H9 (cell line): Measurements from ENCODE around the gene MALRD1. TPM values are rescaled to one million over a fixed set of nuclear protein-coding genes. Genes with fewer than 3 reads are reported as not detected.

Experiments used
- DNase-seq: peaks from one replicate; pipeline ENCODE4 v3.0.0-alpha.2; 2017
- H2AFZ ChIP-seq: one replicate; pipeline ENCODE4 v1.6.1; 2013; ENCODE audit warnings: mild to moderate bottlenecking, low read length, control low read depth, moderate library complexity
- H2AK5ac ChIP-seq: 2 replicates; pipeline ENCODE4 v1.6.1; 2013; ENCODE audit warnings: low read length, control low read depth, mixed read lengths; ENCODE audit not compliant: insufficient read length
- H2BK120ac ChIP-seq: one replicate; pipeline ENCODE4 v1.6.1; 2013; ENCODE audit warnings: low read depth, mild to moderate bottlenecking, low read length, control low read depth, inconsistent platforms; ENCODE audit not compliant: poor library complexity, severe bottlenecking
- H2BK12ac ChIP-seq: 2 replicates; pipeline ENCODE4 v1.6.1; 2013; ENCODE audit warnings: low read length, control low read depth, mixed read lengths, low read depth; ENCODE audit not compliant: insufficient read length
- H2BK15ac ChIP-seq: 2 replicates; pipeline ENCODE4 v1.6.1; 2013; ENCODE audit warnings: low read depth, low read length, control low read depth
- H2BK20ac ChIP-seq: one replicate; pipeline ENCODE4 v1.6.1; 2013; ENCODE audit warnings: low read depth, mild to moderate bottlenecking, low read length, control low read depth, inconsistent platforms; ENCODE audit not compliant: poor library complexity, severe bottlenecking
- H2BK5ac ChIP-seq: 2 replicates; pipeline ENCODE4 v1.6.1; 2013; ENCODE audit warnings: low read length, control low read depth, mixed read lengths; ENCODE audit not compliant: insufficient read length
- H3K14ac ChIP-seq: 2 replicates; pipeline ENCODE4 v1.6.1; 2013; ENCODE audit warnings: low read length, control low read depth; ENCODE audit not compliant: insufficient read depth
- H3K18ac ChIP-seq: 2 replicates; pipeline ENCODE4 v1.6.1; 2013; ENCODE audit warnings: low read depth, mild to moderate bottlenecking, mixed read lengths, low read length, control low read depth; ENCODE audit not compliant: insufficient read length
- H3K23ac ChIP-seq: 2 replicates; pipeline ENCODE4 v1.6.1; 2013; ENCODE audit warnings: low read length, control low read depth, mixed read lengths, low read depth; ENCODE audit not compliant: insufficient read length
- H3K23me2 ChIP-seq: 2 replicates; pipeline ENCODE4 v1.6.1; 2013; ENCODE audit warnings: low read depth, mild to moderate bottlenecking, mixed read lengths, low read length, control low read depth; ENCODE audit not compliant: insufficient read length, poor library complexity, severe bottlenecking
- H3K27ac ChIP-seq: 2 replicates; pipeline ENCODE4 v1.5.1; 2013; ENCODE audit warnings: low read length, control low read depth, mixed read lengths, low read depth; ENCODE audit not compliant: insufficient read length
- H3K27me3 ChIP-seq: 2 replicates; pipeline ENCODE4 v1.6.1; 2013; ENCODE audit warnings: low read length, control low read depth, inconsistent platforms; ENCODE audit not compliant: insufficient read depth
- H3K4ac ChIP-seq: 2 replicates; pipeline ENCODE4 v1.6.1; 2013; ENCODE audit warnings: low read depth, mild to moderate bottlenecking, control low read depth, inconsistent platforms, low read length, moderate library complexity
- H3K4me1 ChIP-seq: 2 replicates; pipeline ENCODE4 v1.6.1; 2013; ENCODE audit warnings: low read length, control low read depth, inconsistent platforms; ENCODE audit not compliant: insufficient read depth
- H3K4me2 ChIP-seq: 2 replicates; pipeline ENCODE4 v1.6.1; 2013; ENCODE audit warnings: low read length, control low read depth, mixed read lengths; ENCODE audit not compliant: insufficient read length, insufficient read depth
- H3K56ac ChIP-seq: 2 replicates; pipeline ENCODE4 v1.6.1; 2013; ENCODE audit warnings: low read depth, mild to moderate bottlenecking, mixed read lengths, low read length, control low read depth; ENCODE audit not compliant: insufficient read length
- H3K79me1 ChIP-seq: 2 replicates; pipeline ENCODE4 v1.6.1; 2013; ENCODE audit warnings: low read depth, mild to moderate bottlenecking, moderate library complexity, low read length, control low read depth, inconsistent platforms; ENCODE audit not compliant: insufficient read depth, poor library complexity, severe bottlenecking
- H3K79me2 ChIP-seq: 2 replicates; pipeline ENCODE4 v1.6.1; 2013; ENCODE audit warnings: low read length, control low read depth, inconsistent platforms; ENCODE audit not compliant: insufficient read depth
- H3K9ac ChIP-seq: 2 replicates; pipeline ENCODE4 v1.6.1; 2013; ENCODE audit warnings: low read length, control low read depth, mixed read lengths; ENCODE audit not compliant: insufficient read length; ENCODE audit errors: extremely low read depth
- H3K9me3 ChIP-seq: one replicate; pipeline ENCODE4 v1.6.1; 2013; ENCODE audit warnings: low read depth, low read length, inconsistent platforms; ENCODE audit not compliant: control insufficient read depth
- H3T11ph ChIP-seq: one replicate; pipeline ENCODE4 v1.6.1; 2013; ENCODE audit warnings: mild to moderate bottlenecking, low read length, control low read depth, inconsistent platforms
- H4K20me1 ChIP-seq: one replicate; pipeline ENCODE4 v1.6.1; 2013; ENCODE audit not compliant: control insufficient read depth, insufficient read length, insufficient read depth
- H4K5ac ChIP-seq: 2 replicates; pipeline ENCODE4 v1.6.1; 2013; ENCODE audit warnings: low read depth, mild to moderate bottlenecking, mixed read lengths, low read length, control low read depth; ENCODE audit not compliant: insufficient read length
- H4K8ac ChIP-seq: replicated peaks from 2 replicates; pipeline ENCODE4 v1.6.1; 2013; ENCODE audit warnings: low read length, control low read depth, mixed read lengths, low read depth; ENCODE audit not compliant: insufficient read length
- H4K91ac ChIP-seq: 2 replicates; pipeline ENCODE4 v1.6.1; 2013; ENCODE audit warnings: low read depth, mild to moderate bottlenecking, moderate library complexity, mixed read lengths, low read length, control low read depth; ENCODE audit not compliant: insufficient read length
- H3K27ac Mint-ChIP-seq, 3 experiments: 2 replicates in 2 of 3; 3 replicates in 1 of 3; pipeline ENCODE4 v1.8.0; 2020 to 2021; ENCODE audit warnings: mixed read lengths in 3 of 3, mild to moderate bottlenecking in 1 of 3, moderate library complexity in 1 of 3
- H3K27me3 Mint-ChIP-seq: 2 replicates; pipeline ENCODE4 v1.8.0; 2021; ENCODE audit warnings: low read depth, mild to moderate bottlenecking, moderate library complexity, mixed read lengths
- H3K36me3 Mint-ChIP-seq, 3 experiments: 2 replicates in 2 of 3; 3 replicates in 1 of 3; pipeline ENCODE4 v1.8.0; 2020 to 2021; ENCODE audit warnings: low read depth in 3 of 3, mixed read lengths in 3 of 3; ENCODE audit not compliant: insufficient read depth in 1 of 3
- H3K4me1 Mint-ChIP-seq, 2 experiments: 2 replicates each; pipeline ENCODE4 v1.8.0; 2020; ENCODE audit warnings: mixed read lengths in 2 of 2
- H3K4me3 Mint-ChIP-seq, 2 experiments: 2 replicates in 1 of 2; 3 replicates in 1 of 2; pipeline ENCODE4 v1.8.0; 2020 to 2021; ENCODE audit warnings: mild to moderate bottlenecking in 2 of 2, mixed read lengths in 2 of 2, moderate library complexity in 1 of 2
- H3K9me3 Mint-ChIP-seq, 2 experiments: 2 replicates in 1 of 2; 3 replicates in 1 of 2; pipeline ENCODE4 v1.8.0; 2020; ENCODE audit warnings: mild to moderate bottlenecking in 2 of 2, mixed read lengths in 2 of 2, moderate library complexity in 1 of 2
- WGBS: extraction: QIAGEN DNeasy Blood & Tissue Kit; methylation state at CpG from one replicate; pipeline ENCODE4 v1.1.7; 2013; ENCODE audit warnings: missing lambda C conversion rate, low lambda C conversion rate, mixed read lengths; ENCODE audit not compliant: insufficient read length; ENCODE audit errors: extremely low coverage; 5-methylcytosine and 5-hydroxymethylcytosine counted together
- total RNA-seq: library from RNA; stranded (reverse); gene quantifications from 2 replicates; pipeline ENCODE4 v1.2.1, GENCODE V29; 2021
- TF ChIP-seq, protein P1 (sequence below): fragments of 200-600 bp; sonication (generic); conservative IDR thresholded peaks from 3 replicates; pipeline ENCODE4 v1.8.0; 2021; ENCODE audit warnings: antibody characterized with exemption, mild to moderate bottlenecking

Gene MALRD1
- total RNA-seq, 1 experiment from 2014 or later: 0.20 TPM

DNA sequence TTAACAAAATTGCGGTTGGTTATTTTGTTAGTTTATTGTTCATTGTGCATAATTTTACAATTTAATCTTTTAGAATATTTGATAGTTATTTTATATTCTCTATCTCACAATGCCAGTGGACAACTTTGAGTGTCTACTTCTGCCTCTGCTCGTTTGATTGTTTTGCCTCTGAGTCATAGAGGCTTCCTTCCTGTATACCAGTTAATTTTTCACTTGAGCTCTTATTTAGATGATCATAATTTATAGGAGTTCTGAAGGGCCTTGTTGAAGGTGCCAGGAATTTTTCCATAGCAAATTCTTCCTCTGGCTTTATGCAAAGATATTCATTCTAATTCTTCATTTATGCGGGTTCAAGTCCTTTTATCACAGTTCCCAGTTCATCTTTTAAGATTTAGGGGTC, 5.2 kb upstream of the MALRD1 start:
- Histone ChIP-seq H3K23me2 (no peaks in the 10 kb centered on the region), H2BK120ac (no peak overlapping the region), H4K8ac (no peak overlapping the region), H2AK5ac (no peak overlapping the region), H3K9ac (no peak overlapping the region), H3K4ac (no peak overlapping the region), H3K4me1 (no peaks in the 10 kb centered on the region), H3K79me2 (no peaks in the 10 kb centered on the region), H4K5ac (no peak overlapping the region), H3K27ac (no peak overlapping the region), H2BK12ac (no peak overlapping the region), H3K23ac (no peak overlapping the region), H3K9me3 (no peaks in the 10 kb centered on the region), H4K20me1 (no peaks in the 10 kb centered on the region), H2AFZ (no peak overlapping the region), H2BK20ac (no peak overlapping the region), H2BK15ac (no peak overlapping the region), H3K4me2 (no peak overlapping the region), H3K27me3 (no peaks in the 10 kb centered on the region), H3K14ac (no peak overlapping the region), H3K56ac (no peak overlapping the region), H4K91ac (no peak overlapping the region), H2BK5ac (no peak overlapping the region), H3T11ph (no peak overlapping the region), H3K79me1 (no peaks in the 10 kb centered on the region), H3K18ac (no peak overlapping the region)
- no CpG with 5 or more reads among the region's 3 CpGs for WGBS
- no peak for DNase-seq
- TF ChIP-seq, protein P1, sequence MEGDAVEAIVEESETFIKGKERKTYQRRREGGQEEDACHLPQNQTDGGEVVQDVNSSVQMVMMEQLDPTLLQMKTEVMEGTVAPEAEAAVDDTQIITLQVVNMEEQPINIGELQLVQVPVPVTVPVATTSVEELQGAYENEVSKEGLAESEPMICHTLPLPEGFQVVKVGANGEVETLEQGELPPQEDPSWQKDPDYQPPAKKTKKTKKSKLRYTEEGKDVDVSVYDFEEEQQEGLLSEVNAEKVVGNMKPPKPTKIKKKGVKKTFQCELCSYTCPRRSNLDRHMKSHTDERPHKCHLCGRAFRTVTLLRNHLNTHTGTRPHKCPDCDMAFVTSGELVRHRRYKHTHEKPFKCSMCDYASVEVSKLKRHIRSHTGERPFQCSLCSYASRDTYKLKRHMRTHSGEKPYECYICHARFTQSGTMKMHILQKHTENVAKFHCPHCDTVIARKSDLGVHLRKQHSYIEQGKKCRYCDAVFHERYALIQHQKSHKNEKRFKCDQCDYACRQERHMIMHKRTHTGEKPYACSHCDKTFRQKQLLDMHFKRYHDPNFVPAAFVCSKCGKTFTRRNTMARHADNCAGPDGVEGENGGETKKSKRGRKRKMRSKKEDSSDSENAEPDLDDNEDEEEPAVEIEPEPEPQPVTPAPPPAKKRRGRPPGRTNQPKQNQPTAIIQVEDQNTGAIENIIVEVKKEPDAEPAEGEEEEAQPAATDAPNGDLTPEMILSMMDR: no peak
- Mint-ChIP-seq H3K9me3 (no peaks in the 10 kb centered on the region; a peak in 1 of 5 replicates), H3K4me3 (no peak overlapping the region), H3K27me3 (no peaks in the 10 kb centered on the region), H3K27ac (no peak overlapping the region), H3K36me3 (no peaks in the 10 kb centered on the region), H3K4me1 (no peaks in the 10 kb centered on the region)
